Forelimb muscle (tissue), 1 donor: ENCODE measurements around the gene OSR1. TPM values are rescaled to one million over a fixed set of nuclear protein-coding genes. Genes with fewer than 3 reads are reported as not detected.

Source experiments
- DNase-seq: peaks from one replicate; pipeline ENCODE4 v3.0.0-alpha.2; 2013; ENCODE audit warnings: low read depth
- polyA plus RNA-seq: library from polyadenylated mRNA; unstranded; fragments of 120-200 nt; gene quantifications from one replicate; pipeline ENCODE4 v1.2.1, GENCODE V29; 2013; ENCODE audit not compliant: insufficient read length

Gene OSR1
- polyA plus RNA-seq, 1 donor: 15.8 TPM

- DNase-seq: no peak
These were observed 566 bp upstream of the OSR1 start for GRCh38 chr2:19359021-19359357.

DNA sequence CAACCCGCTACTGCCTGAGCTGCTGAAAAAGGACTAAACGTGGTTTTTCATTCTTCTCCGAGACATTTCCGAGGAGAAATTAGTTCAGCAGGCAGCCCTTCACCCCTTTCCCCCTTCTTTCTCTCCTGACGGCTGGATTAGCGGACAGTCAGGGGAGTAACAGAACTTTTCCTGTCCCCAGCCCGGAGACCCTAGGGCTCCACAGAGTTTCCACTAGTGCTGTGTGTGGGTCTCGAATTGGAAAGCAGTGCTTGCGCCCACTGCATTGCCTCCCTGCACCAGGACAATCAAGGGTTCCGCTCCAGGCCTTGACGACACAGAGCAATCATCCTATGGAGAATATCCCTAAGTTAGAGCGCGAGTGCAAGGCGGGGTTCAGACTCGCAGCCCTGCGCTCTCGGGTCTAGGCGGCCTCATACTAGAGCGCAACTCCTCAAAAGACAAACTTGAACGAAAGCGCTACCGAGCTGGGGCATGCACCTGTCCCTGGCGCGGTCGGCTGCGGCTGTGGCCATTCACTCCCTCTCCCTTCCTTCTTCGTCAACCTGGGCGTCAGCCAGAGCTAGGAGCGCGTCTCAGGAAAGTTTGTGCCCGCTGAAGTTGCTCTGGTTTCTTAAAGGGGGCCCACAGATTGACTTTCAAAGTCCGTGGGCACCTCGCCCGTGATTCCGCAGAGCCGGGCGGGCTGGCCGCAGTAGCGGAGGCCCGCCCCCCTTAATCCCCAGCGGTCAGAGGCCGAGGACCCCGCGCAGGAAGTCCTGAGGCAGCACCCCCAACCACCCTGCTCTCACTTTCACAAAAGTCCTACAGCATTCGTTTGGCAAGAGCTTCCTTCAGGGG, 801 bp downstream of the OSR1 start:
- DNase-seq: no peak

- no peak for DNase-seq
These were observed 1.6 kb downstream of the OSR1 start for GRCh38 chr2:19356545-19357401.

DNA sequence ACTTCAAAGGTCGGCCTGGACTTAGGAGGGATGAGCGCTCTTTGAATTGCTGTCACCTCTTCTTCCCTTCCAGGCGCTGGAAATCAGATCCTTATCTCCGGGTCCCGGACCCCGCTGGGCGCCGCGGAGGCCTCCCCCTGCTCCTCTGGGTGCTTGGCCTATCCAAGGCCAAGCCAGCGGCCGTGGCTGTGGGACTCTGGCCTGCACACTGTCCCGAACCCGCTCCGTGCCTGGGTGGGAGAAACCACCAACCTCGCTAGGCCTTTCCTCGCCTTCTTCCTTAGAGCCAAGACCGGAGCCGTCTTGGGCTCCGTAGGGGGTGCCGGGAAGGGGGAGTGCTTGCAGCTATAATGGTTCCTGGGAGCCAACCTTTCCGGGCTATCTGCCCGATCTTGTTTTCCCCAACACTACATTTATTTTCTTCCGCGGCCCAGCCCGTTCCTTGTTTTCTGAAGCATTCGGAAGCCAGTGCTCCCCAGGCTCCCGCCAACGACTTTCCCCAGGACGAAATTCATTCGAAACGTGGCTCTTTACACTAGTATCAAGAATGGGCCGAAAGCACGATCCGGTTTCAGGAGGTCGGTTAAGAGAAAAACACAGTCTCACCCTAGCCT, 2.4 kb downstream of the OSR1 start:
- DNase-seq: no peak

- no peak for DNase-seq
These were observed 3.0 kb downstream of the OSR1 start for GRCh38 chr2:19355416-19355821.

DNA sequence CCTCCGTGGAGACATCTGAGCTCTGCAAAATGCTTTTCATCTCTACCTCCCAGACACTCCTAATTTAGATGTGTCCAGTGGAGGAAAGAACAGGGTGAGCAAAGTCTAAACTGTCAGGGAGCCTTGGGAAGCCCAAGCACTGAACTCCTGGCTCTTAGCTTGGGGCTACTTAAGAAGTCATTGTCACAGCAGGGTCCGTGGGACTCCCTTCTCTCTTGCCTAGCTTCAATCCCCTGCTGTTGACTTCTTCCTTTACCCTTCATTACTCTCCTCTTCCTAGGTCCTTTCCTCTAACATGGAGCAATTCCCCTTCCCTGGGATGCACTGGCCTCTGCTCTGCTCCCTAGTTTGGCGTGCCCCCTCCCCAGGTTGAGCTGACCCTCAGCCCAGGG, 3.4 kb downstream of the OSR1 start:
- no peak for DNase-seq

GRCh38 chr2:19353721-19354050, 4.7 kb downstream of the OSR1 start:
- no peak for DNase-seq

- no peak for DNase-seq
These were observed 5.3 kb downstream of the OSR1 start for GRCh38 chr2:19352946-19353720.

- no peak for DNase-seq
These were observed 6.3 kb downstream of the OSR1 start for GRCh38 chr2:19351899-19352697.

GRCh38 chr2:19351499-19351898, 6.9 kb downstream of the OSR1 start:
- no peak for DNase-seq

DNA sequence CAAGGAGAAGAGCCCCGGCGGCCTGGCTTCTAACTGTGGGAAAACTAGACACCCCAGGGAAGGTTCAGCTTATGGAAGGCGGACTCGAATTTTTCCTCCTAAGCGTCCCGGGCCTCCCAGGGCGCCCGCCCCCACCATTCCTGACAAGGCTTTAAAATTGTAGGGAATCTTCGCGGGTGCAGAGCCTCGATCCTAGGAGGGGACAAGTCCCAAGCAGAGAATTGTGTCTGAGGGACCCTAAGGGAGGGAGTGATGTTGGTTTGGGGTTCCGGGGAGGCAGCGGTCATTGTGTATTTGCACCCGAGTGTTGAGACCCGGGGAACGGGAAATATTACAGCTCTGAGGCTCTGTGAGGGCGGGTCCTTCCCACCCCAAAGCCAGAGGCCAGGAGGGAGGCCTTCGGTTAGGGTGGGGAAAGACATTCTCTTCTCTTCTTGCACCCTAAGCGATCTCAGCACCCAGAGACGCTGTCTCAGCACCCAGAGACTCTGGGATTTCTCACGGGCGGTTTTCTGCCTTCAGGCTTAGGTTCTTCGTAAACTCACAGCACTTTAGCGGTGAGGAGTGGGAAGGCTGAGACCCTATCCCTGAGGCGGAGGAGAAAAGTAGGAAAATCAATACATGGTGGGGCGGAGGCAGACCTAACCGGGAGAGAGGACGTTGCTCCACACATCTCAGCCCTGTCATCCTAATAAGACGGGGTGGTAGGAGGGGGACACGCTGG, 7.6 kb downstream of the OSR1 start:
- DNase-seq: no peak

GRCh38 chr2:19349911-19350677, 8.3 kb downstream of the OSR1 start:
- no peak for DNase-seq

- DNase-seq: no peak
These were observed 9.7 kb downstream of the OSR1 start for GRCh38 chr2:19348692-19349091.

DNA sequence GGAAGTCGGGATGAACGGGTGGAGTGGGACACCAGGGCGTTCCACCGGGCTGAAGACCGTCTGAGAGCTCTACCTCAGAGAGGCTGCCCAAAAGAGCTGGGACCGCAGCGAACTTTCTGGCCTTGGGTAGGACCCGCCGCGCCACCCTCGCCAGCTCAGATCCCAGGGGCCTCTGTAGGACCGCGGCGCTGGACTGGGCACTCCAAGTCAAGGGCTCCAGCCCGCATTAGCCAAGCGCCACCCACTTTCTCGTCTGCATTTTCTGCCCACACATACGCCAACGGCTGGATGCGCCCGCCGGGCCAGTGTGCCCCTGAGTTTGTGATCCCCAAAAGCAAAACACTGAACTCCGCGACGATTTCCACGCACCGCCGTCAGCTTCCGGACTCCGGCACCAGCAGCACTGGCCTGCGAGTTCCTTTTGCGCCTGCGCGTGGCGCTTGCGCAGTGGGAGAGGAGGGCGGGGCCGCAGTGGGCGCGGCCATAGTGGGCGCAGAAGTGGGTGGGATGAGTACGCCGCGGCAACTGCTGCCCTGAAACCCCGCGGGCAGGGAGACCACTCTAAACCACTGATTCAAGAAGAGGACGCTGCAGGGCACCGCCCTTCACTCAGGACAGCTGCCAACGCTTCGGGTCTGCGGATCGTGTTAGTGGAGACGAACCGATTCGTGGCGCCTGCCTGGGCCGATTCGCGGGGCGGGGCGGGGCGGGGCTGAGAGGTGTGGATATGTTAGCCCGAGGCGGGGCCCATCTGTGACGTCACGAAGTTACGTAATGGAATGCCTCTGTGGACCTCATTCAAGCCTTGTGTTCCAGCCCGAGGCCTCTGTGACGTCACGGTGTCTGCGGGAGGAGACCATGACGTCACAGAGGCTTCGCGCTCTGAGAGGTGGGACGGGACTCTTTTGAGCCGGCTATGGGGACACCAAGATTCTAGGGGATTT, 10.5 kb downstream of the OSR1 start:
- DNase-seq: peak; percentile 85

DNA sequence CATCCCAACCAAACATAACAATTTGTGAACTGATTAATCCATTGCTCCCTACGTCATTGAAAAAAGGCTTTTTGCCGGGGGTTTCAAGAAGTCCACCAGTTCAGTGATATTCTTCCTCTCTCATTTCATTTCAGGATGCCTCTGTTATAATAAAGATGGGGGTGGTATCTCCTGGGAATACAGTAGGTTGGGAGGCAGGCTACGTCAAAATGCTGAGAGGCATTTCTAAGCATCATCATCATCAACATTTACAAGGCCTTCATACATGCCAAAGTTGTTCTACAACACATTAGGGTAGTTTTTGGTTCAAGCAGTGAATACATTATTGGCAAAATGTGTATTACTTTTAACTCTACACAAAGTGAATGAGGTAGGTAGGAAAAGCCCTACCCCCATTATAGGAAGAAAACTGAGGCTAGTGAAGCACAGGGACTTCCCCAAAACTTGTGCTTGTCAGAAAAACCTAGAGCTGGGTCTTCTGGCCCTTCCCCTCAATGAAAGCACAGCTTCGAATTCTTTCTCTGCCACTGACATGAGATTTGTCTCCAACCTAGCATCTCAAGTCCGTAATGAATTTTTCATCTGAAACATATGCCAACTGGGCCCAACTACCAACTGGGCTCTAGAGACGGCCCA, 11.3 kb downstream of the OSR1 start:
- DNase-seq: no peak

DNA sequence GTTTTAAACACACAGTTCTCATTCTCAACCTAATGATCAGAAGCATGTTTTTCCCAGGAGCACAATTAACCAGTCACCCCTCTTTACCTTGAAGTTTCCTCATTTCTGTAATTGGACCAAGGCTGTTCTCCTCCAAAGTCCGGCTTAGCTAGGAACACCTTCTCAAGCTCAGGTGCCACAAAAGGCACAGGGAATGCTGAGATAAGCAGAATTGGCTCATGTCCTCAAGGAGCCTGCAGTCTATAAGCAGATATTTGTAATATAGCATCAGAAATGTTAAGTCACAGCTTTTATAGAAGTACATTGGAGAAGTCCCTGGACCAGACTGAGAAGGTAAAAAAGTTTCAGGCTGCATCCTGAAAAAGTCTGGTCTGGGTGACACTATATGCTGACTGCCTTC, 20.7 kb downstream of the OSR1 start:
- DNase-seq: no peak

GRCh38 chr2:19337202-19337601, 21.2 kb downstream of the OSR1 start:
- DNase-seq: no peak

- DNase-seq: no peak
These were observed 21.6 kb downstream of the OSR1 start for GRCh38 chr2:19336781-19337180.
